Neural cell (in vitro differentiated cells): ENCODE data around the gene GPC5. TPM values are rescaled to one million over a fixed set of nuclear protein-coding genes. Genes with fewer than 3 reads are reported as not detected.
A peak's percentile ranks its signal among the peaks of the same experiment; 100 is the strongest.

ENCODE experiments used
- H2AFZ ChIP-seq: fragments of 200-600, 300-800 bp; sonication (generic), shearing (Covaris generic); 2 replicates; pipeline ENCODE4 v1.6.0; 2014; ENCODE audit warnings: low read depth, mild to moderate bottlenecking, antibody characterized with exemption, low read length, moderate library complexity
- H3F3A ChIP-seq: fragments of 200-600 bp; shearing (Covaris generic); 2 replicates; pipeline ENCODE4 v1.6.1; 2016; ENCODE audit warnings: mild to moderate bottlenecking, moderate library complexity, mixed read lengths, antibody characterized with exemption, low read length; ENCODE audit not compliant: insufficient read depth, poor library complexity, severe bottlenecking
- H3K27ac ChIP-seq: fragments of 200-600, 300-800 bp; sonication (generic), shearing (Covaris generic); 2 replicates; pipeline ENCODE4 v1.5.1; 2014; ENCODE audit warnings: mild to moderate bottlenecking, low read length, moderate library complexity
- H3K27me3 ChIP-seq: fragments of 300-800, 200-600 bp; sonication (generic), shearing (Covaris generic); 2 replicates; pipeline ENCODE4 v1.6.0; 2014; ENCODE audit warnings: mild to moderate bottlenecking, low read depth, low read length, moderate library complexity; ENCODE audit not compliant: insufficient read depth
- H3K36me3 ChIP-seq: fragments of 300-800, 200-600 bp; sonication (generic), shearing (Covaris generic); 2 replicates; pipeline ENCODE4 v1.5.1; 2014; ENCODE audit warnings: mild to moderate bottlenecking, antibody characterized with exemption, low read length, moderate library complexity; ENCODE audit not compliant: insufficient read depth
- H3K4me2 ChIP-seq: fragments of 300-800, 200-600 bp; sonication (generic), shearing (Covaris generic); 2 replicates; pipeline ENCODE4 v1.6.0; 2014; ENCODE audit warnings: mild to moderate bottlenecking, low read length
- H3K4me3 ChIP-seq: fragments of 300-800, 200-600 bp; sonication (generic), shearing (Covaris generic); 2 replicates; pipeline ENCODE4 v1.5.1; 2014; ENCODE audit warnings: mild to moderate bottlenecking, low read length, moderate library complexity
- H3K79me2 ChIP-seq: fragments of 200-600 bp; shearing (Covaris generic); replicated peaks from 2 replicates; pipeline ENCODE4 v1.6.0; 2014; ENCODE audit warnings: mild to moderate bottlenecking, low read length, moderate library complexity; ENCODE audit not compliant: insufficient read depth
- H3K9ac ChIP-seq: fragments of 300-800, 200-600 bp; sonication (generic), shearing (Covaris generic); 2 replicates; pipeline ENCODE4 v1.6.1; 2016; ENCODE audit warnings: mild to moderate bottlenecking, low read length, mixed read lengths
- H3K9me2 ChIP-seq: fragments of 200-600 bp; shearing (Covaris generic); 2 replicates; pipeline ENCODE4 v1.6.1; 2016; ENCODE audit warnings: mild to moderate bottlenecking, low read length, mixed read lengths; ENCODE audit not compliant: insufficient read depth
- H3K9me3 ChIP-seq: fragments of 200-600, 300-800 bp; sonication (generic), shearing (Covaris generic); 2 replicates; pipeline ENCODE4 v1.6.1; 2016; ENCODE audit warnings: mild to moderate bottlenecking, mixed run types, low read length, moderate library complexity, mixed read lengths
- H4K20me1 ChIP-seq: fragments of 200-600 bp; shearing (Covaris generic); 2 replicates; pipeline ENCODE4 v1.6.1; 2016; ENCODE audit warnings: mild to moderate bottlenecking, mixed run types; ENCODE audit not compliant: insufficient read depth
- EP300 ChIP-seq: fragments of 450-650 bp; conservative IDR thresholded peaks from 2 replicates; pipeline ENCODE4 v1.6.1; 2014; ENCODE audit warnings: antibody characterized with exemption, mild to moderate bottlenecking, moderate library complexity; ENCODE audit not compliant: poor library complexity, severe bottlenecking
- EZH2 ChIP-seq: fragments of 200-600, 300-800 bp; shearing (Covaris generic), sonication (generic); IDR thresholded peaks from 2 replicates; pipeline ENCODE4 v1.6.1; 2014; ENCODE audit warnings: antibody characterized with exemption, low read length, borderline replicate concordance, mild to moderate bottlenecking; ENCODE audit not compliant: insufficient read depth, poor library complexity, severe bottlenecking
- MXI1 ChIP-seq: fragments of 450-650 bp; conservative IDR thresholded peaks from 2 replicates; pipeline ENCODE4 v1.6.1; 2014; ENCODE audit warnings: antibody characterized with exemption, mild to moderate bottlenecking; ENCODE audit not compliant: poor library complexity, severe bottlenecking
- POLR2AphosphoS5 ChIP-seq: IDR thresholded peaks from 2 replicates; pipeline ENCODE4 v1.6.1; 2012
- RAD21 ChIP-seq: fragments of 450-650 bp; conservative IDR thresholded peaks from 2 replicates; pipeline ENCODE4 v1.6.1; 2014; ENCODE audit warnings: antibody characterized with exemption, mild to moderate bottlenecking, moderate library complexity
- REST ChIP-seq: IDR thresholded peaks from 2 replicates; pipeline ENCODE4 v1.6.1; 2012; ENCODE audit warnings: borderline replicate concordance
- SMC3 ChIP-seq: fragments of 450-650 bp; conservative IDR thresholded peaks from 2 replicates; pipeline ENCODE4 v1.6.1; 2014; ENCODE audit warnings: antibody characterized with exemption, mild to moderate bottlenecking, moderate library complexity; ENCODE audit not compliant: poor library complexity
- TAF1 ChIP-seq: IDR thresholded peaks from 2 replicates; pipeline ENCODE4 v1.6.1; 2012; ENCODE audit warnings: low read depth
- polyA minus RNA-seq: library from RNA; depleted of rRNA, polyadenylated mRNA; stranded (reverse); fragments of >200 nt; gene quantifications from 2 replicates; pipeline ENCODE4 v1.2.3, GENCODE V29; 2014
- polyA plus RNA-seq: library from polyadenylated mRNA; depleted of rRNA; stranded (reverse); fragments of >200 nt; gene quantifications from 2 replicates; pipeline ENCODE4 v1.2.3, GENCODE V29; 2014
- TF ChIP-seq, protein P1 (sequence below): fragments of 450-650 bp; IDR thresholded peaks from 2 replicates; pipeline ENCODE4 v1.5.1; 2014; ENCODE audit warnings: antibody characterized with exemption, mild to moderate bottlenecking, moderate library complexity; ENCODE audit not compliant: poor library complexity, severe bottlenecking

The GPC5 gene
- polyA plus RNA-seq: 4.6 and 5.0 TPM in 2 replicates
- 42.0 and 42.6 TPM in 2 replicates for polyA minus RNA-seq

DNA sequence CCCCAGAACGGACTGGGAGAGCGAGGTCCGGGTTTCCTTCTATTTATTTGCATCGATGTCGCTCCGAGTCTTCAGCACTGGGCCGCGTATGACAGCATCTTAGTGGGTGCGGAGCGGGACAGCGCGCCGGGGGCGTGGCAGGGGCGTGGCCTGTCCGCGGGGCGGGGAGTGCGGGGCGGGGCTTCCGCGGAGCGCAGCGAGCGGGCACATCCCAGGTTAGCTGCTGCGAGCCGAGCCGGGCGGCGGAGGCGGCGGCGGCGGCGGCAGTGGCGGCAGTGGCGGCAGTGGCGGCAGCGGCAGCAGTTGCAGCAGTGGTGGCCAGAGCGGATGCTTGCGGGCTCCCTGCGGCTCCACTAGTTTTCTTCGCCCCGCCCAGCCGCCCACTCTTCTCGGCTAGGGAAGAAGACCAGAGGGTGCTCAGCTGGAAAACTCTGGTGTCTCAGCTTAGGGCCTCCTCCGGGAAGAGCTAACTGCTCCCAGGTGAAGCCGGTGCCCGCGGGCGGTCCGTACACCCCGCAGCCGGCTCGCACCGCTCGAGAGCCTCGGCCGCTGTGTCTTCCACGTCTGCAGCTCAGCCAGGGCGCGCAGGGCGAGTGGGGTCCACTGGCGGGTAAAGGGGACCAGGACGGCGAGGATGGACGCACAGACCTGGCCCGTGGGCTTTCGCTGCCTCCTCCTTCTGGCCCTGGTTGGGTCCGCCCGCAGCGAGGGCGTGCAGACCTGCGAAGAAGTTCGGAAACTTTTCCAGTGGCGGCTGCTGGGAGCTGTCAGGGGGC is at the start of gene GPC5:
Gene GPC5 (plus strand): TSS at position 209 of the 776 bp plus-strand sequence.
- Histone ChIP-seq H3F3A (no peaks in the 10 kb centered on the region), H3K4me3 (peak within 1 kb of the TSS; percentile 84), H3K79me2 (no peaks in the 10 kb centered on the region), H2AFZ (peak within 1 kb of the TSS; percentile 19), H3K9me2 (no peaks in the 10 kb centered on the region), H3K27ac (no peak within 1 kb of the TSS), H3K4me2 (peak within 1 kb of the TSS; percentile 85), H4K20me1 (no peaks in the 10 kb centered on the region), H3K9ac (peak within 1 kb of the TSS; percentile 53), H3K9me3 (no peaks in the 10 kb centered on the region), H3K36me3 (no peaks in the 10 kb centered on the region), H3K27me3 (peaks cover 32% of the 10 kb centered on the region)
- TF ChIP-seq REST (no peak), EZH2 (no peak), RAD21 (peak; percentile 40), SMC3 (peak; percentile 28)
- TF ChIP-seq, protein P1, sequence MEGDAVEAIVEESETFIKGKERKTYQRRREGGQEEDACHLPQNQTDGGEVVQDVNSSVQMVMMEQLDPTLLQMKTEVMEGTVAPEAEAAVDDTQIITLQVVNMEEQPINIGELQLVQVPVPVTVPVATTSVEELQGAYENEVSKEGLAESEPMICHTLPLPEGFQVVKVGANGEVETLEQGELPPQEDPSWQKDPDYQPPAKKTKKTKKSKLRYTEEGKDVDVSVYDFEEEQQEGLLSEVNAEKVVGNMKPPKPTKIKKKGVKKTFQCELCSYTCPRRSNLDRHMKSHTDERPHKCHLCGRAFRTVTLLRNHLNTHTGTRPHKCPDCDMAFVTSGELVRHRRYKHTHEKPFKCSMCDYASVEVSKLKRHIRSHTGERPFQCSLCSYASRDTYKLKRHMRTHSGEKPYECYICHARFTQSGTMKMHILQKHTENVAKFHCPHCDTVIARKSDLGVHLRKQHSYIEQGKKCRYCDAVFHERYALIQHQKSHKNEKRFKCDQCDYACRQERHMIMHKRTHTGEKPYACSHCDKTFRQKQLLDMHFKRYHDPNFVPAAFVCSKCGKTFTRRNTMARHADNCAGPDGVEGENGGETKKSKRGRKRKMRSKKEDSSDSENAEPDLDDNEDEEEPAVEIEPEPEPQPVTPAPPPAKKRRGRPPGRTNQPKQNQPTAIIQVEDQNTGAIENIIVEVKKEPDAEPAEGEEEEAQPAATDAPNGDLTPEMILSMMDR: no peak

DNA sequence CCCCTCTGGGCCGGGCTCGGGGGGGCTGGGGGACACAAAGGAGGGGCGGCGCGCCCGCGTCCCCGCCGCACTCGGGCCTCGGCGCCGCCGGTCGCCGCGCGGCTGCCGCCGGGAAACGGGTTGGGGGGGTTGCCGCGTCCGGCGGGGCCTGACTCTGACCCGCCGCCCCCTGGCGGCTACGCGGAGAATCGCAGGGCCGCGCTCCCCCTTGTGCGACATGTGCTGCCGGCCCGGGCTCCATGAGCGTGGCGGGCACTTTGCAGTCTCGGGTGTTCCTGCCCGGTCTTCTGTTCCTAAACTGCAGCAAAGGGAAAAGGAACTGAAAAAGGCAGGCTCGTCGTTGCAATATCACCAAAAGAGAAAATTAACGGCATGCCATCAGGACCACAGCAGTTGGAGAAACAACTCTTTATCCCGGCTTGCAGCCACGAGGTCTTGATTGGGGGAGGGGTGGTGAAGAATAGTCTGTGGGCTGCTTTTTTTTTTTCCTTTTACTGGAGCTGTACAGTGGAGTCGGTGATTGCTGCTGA is 49.5 kb upstream of the GPC5 start:
- Histone ChIP-seq H3F3A (no peaks in the 10 kb centered on the region), H3K4me2 (peak overlapping the region; percentile 50), H3K9ac (peak overlapping the region; percentile 77), H3K27me3 (peaks cover 7% of the 10 kb centered on the region), H3K27ac (peak overlapping the region; percentile 55), H3K4me3 (peak overlapping the region; percentile 75), H3K36me3 (peaks cover 7% of the 10 kb centered on the region), H4K20me1 (peaks cover 12% of the 10 kb centered on the region), H3K9me2 (no peaks in the 10 kb centered on the region), H2AFZ (no peak overlapping the region), H3K79me2 (peaks cover 45% of the 10 kb centered on the region), H3K9me3 (no peaks in the 10 kb centered on the region)
- TF ChIP-seq EP300 (no peak), MXI1 (peak; percentile 100), SMC3 (peak; percentile 80), REST (peak; percentile 36), TAF1 (peak; percentile 42), POLR2AphosphoS5 (peak; percentile 29), RAD21 (peak; percentile 66), EZH2 (no peak)
- TF ChIP-seq, protein P1: peak; percentile 95
